ENCODE data around the gene DLG2.
"Not testable (repeated sequence)": the region's sequence is repeated elsewhere in the genome, so short reads cannot be mapped to it uniquely, and the experiment has no call there.

Gene DLG2
- total RNA-seq: 0.39 to 2.0 (median 0.87) reads per million in 18 experiments

- peak in 1 of 2 donors; percentile 16 for DNase-seq
Measured at GRCh38 chr11:85627332-85627997, at the start of gene DLG2. Gene DLG2 (minus strand): TSS chr11:85627344.

GRCh38 chr11:85673393-85673792 lies 46.2 kb upstream of the DLG2 start:
- no peak for DNase-seq

- no peak for DNase-seq
Measured at GRCh38 chr11:85672105-85672902, 45.2 kb upstream of the DLG2 start.

- DNase-seq: not testable (repeated sequence)
Measured at GRCh38 chr11:85670949-85671663, 44.0 kb upstream of the DLG2 start.

GRCh38 chr11:85668157-85668556 lies 41.0 kb upstream of the DLG2 start:
- no peak for DNase-seq

- no peak for DNase-seq
Measured at GRCh38 chr11:85666687-85667086, 39.5 kb upstream of the DLG2 start.

- DNase-seq: no peak
Measured at GRCh38 chr11:85665733-85666132, 38.6 kb upstream of the DLG2 start.

GRCh38 chr11:85664615-85665481 lies 37.7 kb upstream of the DLG2 start, which contains the start of gene CREBZF:
Gene CREBZF (minus strand): TSS chr11:85665129. CDS start chr11:85664875, 254 bp downstream.
- peak; percentile 96 to 97 for DNase-seq

- DNase-seq: peak; percentile 69 to 82
Measured at GRCh38 chr11:85663753-85664614, 36.8 kb upstream of the DLG2 start.

- DNase-seq: no peak
Measured at GRCh38 chr11:85663080-85663752, 36.1 kb upstream of the DLG2 start.

GRCh38 chr11:85661972-85662664 lies 35.0 kb upstream of the DLG2 start:
- no peak for DNase-seq

GRCh38 chr11:85658180-85658579 lies 31.0 kb upstream of the DLG2 start:
- no peak for DNase-seq

- no peak for DNase-seq
Measured at GRCh38 chr11:85656777-85657176, 29.6 kb upstream of the DLG2 start.

- DNase-seq: not testable (repeated sequence)
Measured at GRCh38 chr11:85654343-85654742, 27.2 kb upstream of the DLG2 start.

- peak; percentile 14 to 58 for DNase-seq
Measured at GRCh38 chr11:85652786-85653447, 25.8 kb upstream of the DLG2 start.

- DNase-seq: no peak
Measured at GRCh38 chr11:85651118-85651517, 24.0 kb upstream of the DLG2 start.

- peak; percentile 85 to 91 for DNase-seq
Measured at GRCh38 chr11:85647604-85648299, 20.6 kb upstream of the DLG2 start, which contains the start of gene TMEM126A. Gene TMEM126A (plus strand): TSS chr11:85647967. CDS start chr11:85650256, 2,289 bp downstream.

- DNase-seq: no peak
Measured at GRCh38 chr11:85647078-85647477, 19.9 kb upstream of the DLG2 start.

- no peak for DNase-seq
Measured at GRCh38 chr11:85643191-85643614, 16.1 kb upstream of the DLG2 start.

Measured in inflammatory macrophage (primary cell).